Measurements from ENCODE around the gene NR2F1-AS1. TPM values are rescaled to one million over a fixed set of nuclear protein-coding genes. Genes with fewer than 3 reads are reported as not detected.

Gene NR2F1-AS1
- total RNA-seq, 1 experiment from 2014 or later, result 24.1 TPM

DNA sequence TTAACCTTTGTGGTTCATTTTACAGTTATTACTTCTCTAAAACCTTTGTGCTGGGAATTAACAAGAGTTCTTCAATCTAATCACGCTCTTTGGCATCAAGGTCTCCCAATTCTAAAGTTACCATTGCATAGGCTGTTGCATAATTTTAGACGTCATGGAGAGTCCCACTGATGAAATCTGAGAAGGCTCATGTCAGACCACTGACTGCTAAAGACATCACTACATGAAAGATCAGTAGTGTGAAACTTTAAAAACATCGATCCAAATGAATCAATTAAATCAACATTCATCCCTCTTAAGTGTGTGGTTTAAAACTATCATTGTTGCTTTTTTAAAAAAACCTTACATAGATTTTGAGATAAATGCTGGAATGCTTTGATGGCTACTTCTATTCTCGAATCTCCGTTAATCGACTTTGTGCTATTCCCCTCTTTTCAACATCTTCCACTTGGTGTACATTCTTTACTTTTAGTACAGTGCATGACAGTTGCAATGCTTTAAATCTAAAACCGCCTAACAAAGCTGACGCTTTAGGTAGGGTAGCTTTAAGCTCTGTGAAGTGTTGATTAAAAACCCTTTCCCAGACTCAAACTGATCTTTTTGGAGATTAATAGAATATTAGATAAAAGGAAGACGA lies 35.6 kb upstream of the NR2F1-AS1 start:
- intact Hi-C loops (cut with micrococcal nuclease), result loop anchor here (10.0 kb wide), 1 partner anchor 288 kb away; no protein-coding TSS in a partner anchor
- Histone ChIP-seq H3K36me3 (ENCODE audit: low read depth, low read length) (no peaks in the 10 kb centered on the region), H3K27ac (ENCODE audit: low read length) (no peak overlapping the region), H3F3A (ENCODE audit: low read length, unreplicated experiment) (no peaks in the 10 kb centered on the region), H2AFZ (ENCODE audit: low read length) (no peak overlapping the region), H4K20me1 (ENCODE audit: low read length) (no peaks in the 10 kb centered on the region), H3K9me3 (ENCODE audit: low read length) (no peaks in the 10 kb centered on the region), H3K4me2 (ENCODE audit: low read length) (no peak overlapping the region), H3K4me1 (ENCODE audit: insufficient read depth, low read length) (peaks cover 8% of the 10 kb centered on the region; the same call in 1 of the 2 replicates), H3K4me3 (ENCODE audit: low read length) (no peak overlapping the region), H3K79me2 (ENCODE audit: low read length) (no peaks in the 10 kb centered on the region), H3K27me3 (ENCODE audit: low read length) (peaks cover 7% of the 10 kb centered on the region), H3K9ac (ENCODE audit: low read length) (no peak overlapping the region), H3K9me2 (replicated peaks; ENCODE audit: low read length) (no peaks in the 10 kb centered on the region)
- CTCF ChIA-PET, result no interaction called here
- POLR2A ChIA-PET (ENCODE audit: unreplicated experiment), result no interaction called here
- no TSS peak for BruUV-seq (replicated peaks)
- ATAC-seq (no peak), DNase-seq (no peak)
- no peak for TF ChIP-seq EZH2phosphoT487 (IDR thresholded peaks at IDR 0.05; ENCODE audit: borderline replicate concordance, low read length)
- no peak for TF ChIP-seq EZH2 (IDR thresholded peaks at IDR 0.05; ENCODE audit: low read length, unreplicated experiment)
- TF ChIP-seq, protein P1, sequence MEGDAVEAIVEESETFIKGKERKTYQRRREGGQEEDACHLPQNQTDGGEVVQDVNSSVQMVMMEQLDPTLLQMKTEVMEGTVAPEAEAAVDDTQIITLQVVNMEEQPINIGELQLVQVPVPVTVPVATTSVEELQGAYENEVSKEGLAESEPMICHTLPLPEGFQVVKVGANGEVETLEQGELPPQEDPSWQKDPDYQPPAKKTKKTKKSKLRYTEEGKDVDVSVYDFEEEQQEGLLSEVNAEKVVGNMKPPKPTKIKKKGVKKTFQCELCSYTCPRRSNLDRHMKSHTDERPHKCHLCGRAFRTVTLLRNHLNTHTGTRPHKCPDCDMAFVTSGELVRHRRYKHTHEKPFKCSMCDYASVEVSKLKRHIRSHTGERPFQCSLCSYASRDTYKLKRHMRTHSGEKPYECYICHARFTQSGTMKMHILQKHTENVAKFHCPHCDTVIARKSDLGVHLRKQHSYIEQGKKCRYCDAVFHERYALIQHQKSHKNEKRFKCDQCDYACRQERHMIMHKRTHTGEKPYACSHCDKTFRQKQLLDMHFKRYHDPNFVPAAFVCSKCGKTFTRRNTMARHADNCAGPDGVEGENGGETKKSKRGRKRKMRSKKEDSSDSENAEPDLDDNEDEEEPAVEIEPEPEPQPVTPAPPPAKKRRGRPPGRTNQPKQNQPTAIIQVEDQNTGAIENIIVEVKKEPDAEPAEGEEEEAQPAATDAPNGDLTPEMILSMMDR (conservative IDR thresholded peaks at IDR 0.05; ENCODE audit: low read depth, low read length), result no peak

DNA sequence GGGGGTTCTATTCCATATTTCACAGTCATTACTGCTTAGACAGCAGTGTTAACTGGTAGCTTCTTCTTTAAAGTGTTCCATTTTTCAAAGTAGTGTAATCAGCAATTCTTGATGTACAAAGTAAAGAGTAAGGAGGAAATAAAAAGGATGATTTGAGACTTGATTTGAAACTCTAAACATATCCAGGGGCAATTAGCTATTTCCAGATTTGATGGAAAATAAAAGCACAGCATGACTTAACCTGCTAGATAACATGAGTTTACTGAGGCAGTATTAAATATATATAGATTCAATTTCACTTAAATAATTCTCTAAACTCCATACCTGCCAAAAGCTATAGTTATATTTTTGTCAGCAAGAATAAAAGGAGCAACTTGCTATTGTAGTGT lies 31.8 kb upstream of the NR2F1-AS1 start:
- H3K79me2 ChIP-seq (ENCODE audit: low read length), result no peaks in the 10 kb centered on the region
- CTCF ChIA-PET, result no interaction called here
- H3K27me3 ChIP-seq (ENCODE audit: low read length), result peaks cover 25% of the 10 kb centered on the region
- no peaks in the 10 kb centered on the region for H3K9me2 ChIP-seq (replicated peaks; ENCODE audit: low read length)
- TF ChIP-seq EZH2 (IDR thresholded peaks at IDR 0.05; ENCODE audit: low read length, unreplicated experiment) (no peak), EZH2phosphoT487 (IDR thresholded peaks at IDR 0.05; ENCODE audit: borderline replicate concordance, low read length) (no peak)
- TF ChIP-seq, protein P1 (conservative IDR thresholded peaks at IDR 0.05; ENCODE audit: low read depth, low read length), result no peak
- H2AFZ ChIP-seq (ENCODE audit: low read length), result no peak overlapping the region
- intact Hi-C loops (cut with micrococcal nuclease), result loop anchor here (10.0 kb wide), 1 partner anchor 292 kb away; no protein-coding TSS in a partner anchor
- H3F3A ChIP-seq (ENCODE audit: low read length, unreplicated experiment), result no peaks in the 10 kb centered on the region
- H3K36me3 ChIP-seq (ENCODE audit: low read depth, low read length), result no peaks in the 10 kb centered on the region
- no peaks in the 10 kb centered on the region for H3K9me3 ChIP-seq (ENCODE audit: low read length)
- H3K9ac ChIP-seq (ENCODE audit: low read length), result no peak overlapping the region
- POLR2A ChIA-PET (ENCODE audit: unreplicated experiment), result no interaction called here
- H4K20me1 ChIP-seq (ENCODE audit: low read length), result no peaks in the 10 kb centered on the region
- DNase-seq (no peak), ATAC-seq (no peak)
- H3K4me3 ChIP-seq (ENCODE audit: low read length), result no peak overlapping the region
- BruUV-seq (replicated peaks), result no TSS peak
- no peak overlapping the region for H3K27ac ChIP-seq (ENCODE audit: low read length)
- H3K4me2 ChIP-seq (ENCODE audit: low read length), result no peak overlapping the region
- H3K4me1 ChIP-seq (ENCODE audit: insufficient read depth, low read length), result peaks cover 10% of the 10 kb centered on the region; the same call in 1 of the 2 replicates

Data from PC-3 (cell line).